Ishikawa (cell line): Measurements from ENCODE around the gene CPNE1.

Experiments
- CREB1 ChIP-seq: IDR thresholded peaks from 2 replicates; pipeline ENCODE4 v1.6.1; 2012; ENCODE audit warnings: low read depth
- EGR1 ChIP-seq: IDR thresholded peaks from 2 replicates; pipeline ENCODE4 v1.6.1; 2012
- EP300 ChIP-seq: IDR thresholded peaks from 2 replicates; pipeline ENCODE4 v1.6.1; 2012; ENCODE audit warnings: borderline replicate concordance
- FOXM1 ChIP-seq: IDR thresholded peaks from 2 replicates; pipeline ENCODE4 v1.6.1; 2012; ENCODE audit warnings: low read depth, borderline replicate concordance
- MAX ChIP-seq: IDR thresholded peaks from 2 replicates; pipeline ENCODE4 v1.6.1; 2012
- NFIC ChIP-seq: IDR thresholded peaks from 2 replicates; pipeline ENCODE4 v1.6.1; 2012
- RAD21 ChIP-seq: IDR thresholded peaks from 2 replicates; pipeline ENCODE4 v1.6.1; 2012; ENCODE audit warnings: low read depth
- REST ChIP-seq: IDR thresholded peaks from 2 replicates; pipeline ENCODE4 v1.6.1; 2012; ENCODE audit warnings: low read depth, mild to moderate bottlenecking
- TAF1 ChIP-seq: IDR thresholded peaks from 2 replicates; pipeline ENCODE4 v1.6.1; 2012; ENCODE audit warnings: low read depth, mild to moderate bottlenecking
- TCF12 ChIP-seq: IDR thresholded peaks from 2 replicates; pipeline ENCODE4 v1.6.1; 2012; ENCODE audit warnings: low read depth
- YY1 ChIP-seq: IDR thresholded peaks from 2 replicates; pipeline ENCODE4 v1.6.1; 2012; ENCODE audit warnings: low read depth

GRCh38 chr20:35674921-35675320 lies 10.2 kb upstream of the CPNE1 start:
- TF ChIP-seq YY1 = no peak
- no peak for TF ChIP-seq CREB1
- no peak for TF ChIP-seq MAX
- TF ChIP-seq TAF1 = no peak
- no peak for TF ChIP-seq REST
- no peak for TF ChIP-seq EP300
- TF ChIP-seq NFIC = no peak
- no peak for TF ChIP-seq EGR1
- TF ChIP-seq TCF12 = no peak
- no peak for TF ChIP-seq FOXM1
- TF ChIP-seq RAD21 = no peak
